Muscle layer of duodenum (tissue), 2 donors: ENCODE results near the gene PARK7.

Experiments
- H3K27ac ChIP-seq: one replicate; pipeline ENCODE4 v1.7.0; 2013; ENCODE audit warnings: mild to moderate bottlenecking, low read length
- H3K27me3 ChIP-seq: one replicate; pipeline ENCODE4 v1.7.0; 2013; ENCODE audit warnings: low read depth, mild to moderate bottlenecking, control low read depth, low read length
- H3K36me3 ChIP-seq, 2 donors: one replicate each; pipeline ENCODE4 v1.7.0; 2013; ENCODE audit warnings: low read length in 2 of 2, control low read depth in 1 of 2, mild to moderate bottlenecking in 1 of 2; ENCODE audit not compliant: insufficient read depth in 2 of 2, control insufficient read depth in 1 of 2
- H3K4me1 ChIP-seq, 2 donors: one replicate each; pipeline ENCODE4 v1.7.0; 2013; ENCODE audit warnings: low read length in 2 of 2, mild to moderate bottlenecking in 2 of 2, control low read depth in 1 of 2, moderate library complexity in 1 of 2; ENCODE audit not compliant: insufficient read depth in 2 of 2, control insufficient read depth in 1 of 2
- H3K4me3 ChIP-seq, 2 donors: one replicate each; pipeline ENCODE4 v1.7.0; 2013; ENCODE audit warnings: low read length in 2 of 2, low read depth in 1 of 2, mild to moderate bottlenecking in 1 of 2
- H3K9me3 ChIP-seq, 2 donors: one replicate each; pipeline ENCODE4 v1.7.0; 2013; ENCODE audit warnings: low read length in 2 of 2, control low read depth in 1 of 2, mild to moderate bottlenecking in 1 of 2; ENCODE audit not compliant: control insufficient read depth in 1 of 2
- donor health status: healthy.

The PARK7 gene

GRCh38 chr1:7987528-7987927 lies 26.0 kb downstream of the PARK7 start:
- peaks cover 33 to 39% of the 10 kb centered on the region in 2 donors for H3K36me3 ChIP-seq
- H3K27ac ChIP-seq: no peak overlapping the region

GRCh38 chr1:7988576-7988975 lies 27.1 kb downstream of the PARK7 start:
- no peaks in the 10 kb centered on the region for H3K9me3 ChIP-seq
- no peaks in the 10 kb centered on the region for H3K27me3 ChIP-seq
- no peak overlapping the region for H3K27ac ChIP-seq
- H3K36me3 ChIP-seq: peaks cover 26 to 33% of the 10 kb centered on the region in 2 donors
- H3K4me3 ChIP-seq: no peak overlapping the region
- peaks cover 0 to 3% of the 10 kb centered on the region in 2 donors for H3K4me1 ChIP-seq

More at GRCh38 chr1:7987528-7987927, 26.0 kb downstream of the PARK7 start:
- no peak overlapping the region for H3K4me3 ChIP-seq
- H3K4me1 ChIP-seq: peaks cover 0 to 6% of the 10 kb centered on the region in 2 donors
- no peaks in the 10 kb centered on the region for H3K9me3 ChIP-seq
- H3K27me3 ChIP-seq: no peaks in the 10 kb centered on the region

GRCh38 chr1:7989762-7990428 lies 28.4 kb downstream of the PARK7 start:
- Histone ChIP-seq H3K27me3 (no peaks in the 10 kb centered on the region), H3K4me3 (no peak overlapping the region), H3K9me3 (no peaks in the 10 kb centered on the region), H3K36me3 (peaks cover 14 to 20% of the 10 kb centered on the region in 2 donors), H3K4me1 (peaks cover 0 to 3% of the 10 kb centered on the region in 2 donors), H3K27ac (no peak overlapping the region)

GRCh38 chr1:7991504-7992440 lies 30.3 kb downstream of the PARK7 start:
- Histone ChIP-seq H3K27me3 (no peaks in the 10 kb centered on the region), H3K4me3 (no peak overlapping the region), H3K4me1 (peaks cover 0 to 3% of the 10 kb centered on the region in 2 donors), H3K27ac (no peak overlapping the region), H3K9me3 (no peaks in the 10 kb centered on the region), H3K36me3 (peaks cover 0 to 3% of the 10 kb centered on the region in 2 donors)

- Histone ChIP-seq H3K4me3 (no peak overlapping the region), H3K36me3 (peaks cover 0 to 5% of the 10 kb centered on the region in 2 donors), H3K27ac (no peak overlapping the region), H3K4me1 (peaks cover 0 to 3% of the 10 kb centered on the region in 2 donors), H3K9me3 (no peaks in the 10 kb centered on the region), H3K27me3 (no peaks in the 10 kb centered on the region)
Measured at GRCh38 chr1:7992885-7993284, 31.4 kb downstream of the PARK7 start.

- Histone ChIP-seq H3K27me3 (no peaks in the 10 kb centered on the region), H3K36me3 (peaks cover 0 to 5% of the 10 kb centered on the region in 2 donors), H3K9me3 (no peaks in the 10 kb centered on the region), H3K4me1 (peaks cover 0 to 3% of the 10 kb centered on the region in 2 donors), H3K27ac (no peak overlapping the region), H3K4me3 (no peak overlapping the region)
Measured at GRCh38 chr1:7993593-7994479, 32.3 kb downstream of the PARK7 start.

- Histone ChIP-seq H3K9me3 (no peaks in the 10 kb centered on the region), H3K27ac (no peak overlapping the region), H3K36me3 (peaks cover 0 to 5% of the 10 kb centered on the region in 2 donors), H3K27me3 (no peaks in the 10 kb centered on the region), H3K4me3 (no peak overlapping the region), H3K4me1 (no peaks in the 10 kb centered on the region)
Measured at GRCh38 chr1:7994827-7995226, 33.3 kb downstream of the PARK7 start.

- H3K27me3 ChIP-seq: no peaks in the 10 kb centered on the region
- no peaks in the 10 kb centered on the region for H3K4me1 ChIP-seq
- H3K9me3 ChIP-seq: no peaks in the 10 kb centered on the region
- H3K27ac ChIP-seq: no peak overlapping the region
- H3K4me3 ChIP-seq: no peak overlapping the region
- H3K36me3 ChIP-seq: peaks cover 0 to 5% of the 10 kb centered on the region in 2 donors
Measured at GRCh38 chr1:7995437-7995836, 33.9 kb downstream of the PARK7 start.

GRCh38 chr1:8002329-8002910 lies 40.9 kb downstream of the PARK7 start:
- Histone ChIP-seq H3K4me3 (no peak overlapping the region), H3K27ac (no peak overlapping the region), H3K9me3 (no peaks in the 10 kb centered on the region), H3K36me3 (no peaks in the 10 kb centered on the region), H3K4me1 (peaks cover 5 to 11% of the 10 kb centered on the region in 2 donors), H3K27me3 (no peaks in the 10 kb centered on the region)

GRCh38 chr1:8002921-8003320 lies 41.4 kb downstream of the PARK7 start:
- H3K4me1 ChIP-seq: peaks cover 5 to 11% of the 10 kb centered on the region in 2 donors
- H3K27ac ChIP-seq: no peak overlapping the region
- no peaks in the 10 kb centered on the region for H3K9me3 ChIP-seq
- H3K36me3 ChIP-seq: no peaks in the 10 kb centered on the region
- no peaks in the 10 kb centered on the region for H3K27me3 ChIP-seq
- no peak overlapping the region for H3K4me3 ChIP-seq
